GM12892 (cell line): ENCODE measurements around the gene AP1S3.

Experiments
- POLR2A ChIP-seq: IDR thresholded peaks from 2 replicates; pipeline ENCODE4 v1.6.1; 2011; ENCODE audit warnings: low read depth, low read length, control low read depth
- TAF1 ChIP-seq: IDR thresholded peaks from 2 replicates; pipeline ENCODE4 v1.6.1; 2011; ENCODE audit warnings: low read depth, mild to moderate bottlenecking, control low read depth, low read length, borderline replicate concordance

GRCh38 chr2:223781560-223781959 is 55.8 kb downstream of the AP1S3 start:
- TF ChIP-seq POLR2A (no peak), TAF1 (no peak)
